ENCODE data around the gene ATF2.
"Not testable (repeated sequence)": the region's sequence is repeated elsewhere in the genome, so short reads cannot be mapped to it uniquely, and the experiment has no call there.

ATF2 gene

GRCh38 chr2:175126661-175127060, 41.3 kb downstream of the ATF2 start:
- no peak overlapping the region for H3K4me3 ChIP-seq (ENCODE audit: low read length)
- peaks cover 4% of the 10 kb centered on the region; the same call in 1 of the 2 replicates for H3K79me2 ChIP-seq (ENCODE audit: low read length)
- H3K36me3 ChIP-seq (replicated peaks; ENCODE audit: low read depth, low read length) = peaks cover 24% of the 10 kb centered on the region

GRCh38 chr2:175123254-175123653, 44.7 kb downstream of the ATF2 start:
- H4K20me1 ChIP-seq (ENCODE audit: insufficient read depth, low read length) = no peaks in the 10 kb centered on the region
- no peak overlapping the region for H3K4me3 ChIP-seq (ENCODE audit: low read length)
- no peak overlapping the region for H3K27ac ChIP-seq (ENCODE audit: low read length)
- H3K4me2 ChIP-seq (ENCODE audit: low read length) = no peak overlapping the region
- no peak overlapping the region for H3K9ac ChIP-seq (ENCODE audit: low read length)
- H2AFZ ChIP-seq (ENCODE audit: low read depth, low read length) = no peak overlapping the region
- no peaks in the 10 kb centered on the region; the same call in 1 of the 2 replicates for H3K79me2 ChIP-seq (ENCODE audit: low read length)
- peaks cover 13% of the 10 kb centered on the region for H3K36me3 ChIP-seq (replicated peaks; ENCODE audit: low read depth, low read length)
- H3K9me3 ChIP-seq (ENCODE audit: insufficient read depth, low read length) = no peaks in the 10 kb centered on the region
- H3K27me3 ChIP-seq (ENCODE audit: low read depth, low read length) = no peaks in the 10 kb centered on the region
- TF ChIP-seq CTCF (IDR thresholded peaks at IDR 0.05; ENCODE audit: low read depth, low read length) = no peak
- no peak for TF ChIP-seq EZH2phosphoT487 (IDR thresholded peaks at IDR 0.05; ENCODE audit: low read depth)
- no peaks in the 10 kb centered on the region; the same call in 1 of the 2 replicates for H3K4me1 ChIP-seq (ENCODE audit: low read length)

More at GRCh38 chr2:175126661-175127060, 41.3 kb downstream of the ATF2 start:
- Histone ChIP-seq H3K9me3 (ENCODE audit: insufficient read depth, low read length) (no peaks in the 10 kb centered on the region), H3K4me1 (ENCODE audit: low read length) (no peaks in the 10 kb centered on the region), H3K27ac (ENCODE audit: low read length) (no peak overlapping the region), H2AFZ (ENCODE audit: low read depth, low read length) (no peak overlapping the region), H3K9ac (ENCODE audit: low read length) (no peak overlapping the region), H3K4me2 (ENCODE audit: low read length) (no peak overlapping the region), H4K20me1 (ENCODE audit: insufficient read depth, low read length) (no peaks in the 10 kb centered on the region), H3K27me3 (ENCODE audit: low read depth, low read length) (no peaks in the 10 kb centered on the region)
- no peak for TF ChIP-seq CTCF (IDR thresholded peaks at IDR 0.05; ENCODE audit: low read depth, low read length)

- H3K27ac ChIP-seq (ENCODE audit: low read length) = no peak overlapping the region
- no peak overlapping the region for H3K4me3 ChIP-seq (ENCODE audit: low read length)
- H3K27me3 ChIP-seq (ENCODE audit: low read depth, low read length) = no peaks in the 10 kb centered on the region
- H3K36me3 ChIP-seq (replicated peaks; ENCODE audit: low read depth, low read length) = peaks cover 41% of the 10 kb centered on the region
- no peaks in the 10 kb centered on the region for H3K79me2 ChIP-seq (ENCODE audit: low read length)
- no peaks in the 10 kb centered on the region for H3K4me1 ChIP-seq (ENCODE audit: low read length)
- no peak overlapping the region for H3K9ac ChIP-seq (ENCODE audit: low read length)
- H2AFZ ChIP-seq (ENCODE audit: low read depth, low read length) = no peak overlapping the region
- H3K9me3 ChIP-seq (ENCODE audit: insufficient read depth, low read length) = no peaks in the 10 kb centered on the region
- no peaks in the 10 kb centered on the region for H4K20me1 ChIP-seq (ENCODE audit: insufficient read depth, low read length)
- no peak overlapping the region for H3K4me2 ChIP-seq (ENCODE audit: low read length)
- TF ChIP-seq CTCF (IDR thresholded peaks at IDR 0.05; ENCODE audit: low read depth, low read length) (peak; percentile 60), EZH2phosphoT487 (IDR thresholded peaks at IDR 0.05; ENCODE audit: low read depth) (no peak)
Observed at GRCh38 chr2:175111200-175111657, 56.8 kb downstream of the ATF2 start.

GRCh38 chr2:175108091-175108490, 59.9 kb downstream of the ATF2 start:
- H3K4me1 ChIP-seq (ENCODE audit: low read length); H3K4me2 ChIP-seq (ENCODE audit: low read length); H4K20me1 ChIP-seq (ENCODE audit: insufficient read depth, low read length); H3K9ac ChIP-seq (ENCODE audit: low read length); H3K79me2 ChIP-seq (ENCODE audit: low read length); H3K9me3 ChIP-seq (ENCODE audit: insufficient read depth, low read length); H2AFZ ChIP-seq (ENCODE audit: low read depth, low read length); H3K4me3 ChIP-seq (ENCODE audit: low read length); H3K27me3 ChIP-seq (ENCODE audit: low read depth, low read length); H3K27ac ChIP-seq (ENCODE audit: low read length): not testable (repeated sequence)
- peaks cover 36% of the 10 kb centered on the region for H3K36me3 ChIP-seq (replicated peaks; ENCODE audit: low read depth, low read length)

- H3K9ac ChIP-seq (ENCODE audit: low read length) = no peak overlapping the region
- H3K27me3 ChIP-seq (ENCODE audit: low read depth, low read length) = no peaks in the 10 kb centered on the region
- no peak for TF ChIP-seq CTCF (IDR thresholded peaks at IDR 0.05; ENCODE audit: low read depth, low read length)
- no peak for TF ChIP-seq EZH2phosphoT487 (IDR thresholded peaks at IDR 0.05; ENCODE audit: low read depth)
- H3K4me2 ChIP-seq (ENCODE audit: low read length) = no peak overlapping the region
- H4K20me1 ChIP-seq (ENCODE audit: insufficient read depth, low read length) = no peaks in the 10 kb centered on the region
- H3K79me2 ChIP-seq (ENCODE audit: low read length) = no peaks in the 10 kb centered on the region
- H3K4me3 ChIP-seq (ENCODE audit: low read length) = no peak overlapping the region
- peaks cover 40% of the 10 kb centered on the region for H3K36me3 ChIP-seq (replicated peaks; ENCODE audit: low read depth, low read length)
- no peak overlapping the region for H2AFZ ChIP-seq (ENCODE audit: low read depth, low read length)
- no peaks in the 10 kb centered on the region for H3K9me3 ChIP-seq (ENCODE audit: insufficient read depth, low read length)
- H3K4me1 ChIP-seq (ENCODE audit: low read length) = no peaks in the 10 kb centered on the region
- H3K27ac ChIP-seq (ENCODE audit: low read length) = no peak overlapping the region
Observed at GRCh38 chr2:175107146-175107545, 60.9 kb downstream of the ATF2 start.

Data from OCI-LY3 (cell line).